Fibroblast of villous mesenchyme (primary cell): ENCODE results near the gene CTXN1. TPM values are rescaled to one million over a fixed set of nuclear protein-coding genes. Genes with fewer than 3 reads are reported as not detected.

Source experiments
- DNase-seq: peaks from one replicate; pipeline ENCODE4 v3.0.0-alpha.2; 2010; ENCODE audit warnings: low read depth
- H3K4me3 ChIP-seq: 2 replicates; pipeline ENCODE4 v1.5.1; 2011; ENCODE audit warnings: low read depth, mild to moderate bottlenecking, low read length
- CTCF ChIP-seq: IDR thresholded peaks from 2 replicates; pipeline ENCODE4 v1.5.1; 2012; ENCODE audit warnings: low read depth, mild to moderate bottlenecking, low read length; ENCODE audit not compliant: insufficient read depth
- total RNA-seq: library from RNA; depleted of rRNA; stranded (reverse); fragments of >200 nt; gene quantifications from 2 replicates; pipeline ENCODE4 v1.2.3, GENCODE V29; 2012

CTXN1 gene
- total RNA-seq, 1 donor = 3.0 TPM

- no peak overlapping the region for H3K4me3 ChIP-seq
- peak; percentile 10 for DNase-seq
- no peak for TF ChIP-seq CTCF
Observed at GRCh38 chr19:7968796-7969554, 43.0 kb upstream of the CTXN1 start.

GRCh38 chr19:7968008-7968795, 42.3 kb upstream of the CTXN1 start:
- TF ChIP-seq CTCF = no peak
- H3K4me3 ChIP-seq = no peak overlapping the region

GRCh38 chr19:7965921-7966665, 40.2 kb upstream of the CTXN1 start:
- TF ChIP-seq CTCF = no peak
- H3K4me3 ChIP-seq = no peak overlapping the region
- no peak for DNase-seq

More at GRCh38 chr19:7968008-7968795, 42.3 kb upstream of the CTXN1 start:
- DNase-seq = no peak

- DNase-seq = no peak
- TF ChIP-seq CTCF = no peak
Observed at GRCh38 chr19:7965259-7965841, 39.4 kb upstream of the CTXN1 start.

GRCh38 chr19:7963566-7963965, 37.6 kb upstream of the CTXN1 start:
- no peak for DNase-seq
- H3K4me3 ChIP-seq = no peak overlapping the region
- TF ChIP-seq CTCF = no peak

More at GRCh38 chr19:7965259-7965841, 39.4 kb upstream of the CTXN1 start:
- no peak overlapping the region for H3K4me3 ChIP-seq

- no peak overlapping the region for H3K4me3 ChIP-seq
- no peak for DNase-seq
- TF ChIP-seq CTCF = no peak
Observed at GRCh38 chr19:7962644-7963268, 36.8 kb upstream of the CTXN1 start.
